ENCODE data around the gene APC.
A peak's percentile ranks its signal among the peaks of the same experiment; 100 is the strongest.
"Not testable (repeated sequence)": the region's sequence is repeated elsewhere in the genome, so short reads cannot be mapped to it uniquely, and the experiment has no call there.

The APC gene

DNA sequence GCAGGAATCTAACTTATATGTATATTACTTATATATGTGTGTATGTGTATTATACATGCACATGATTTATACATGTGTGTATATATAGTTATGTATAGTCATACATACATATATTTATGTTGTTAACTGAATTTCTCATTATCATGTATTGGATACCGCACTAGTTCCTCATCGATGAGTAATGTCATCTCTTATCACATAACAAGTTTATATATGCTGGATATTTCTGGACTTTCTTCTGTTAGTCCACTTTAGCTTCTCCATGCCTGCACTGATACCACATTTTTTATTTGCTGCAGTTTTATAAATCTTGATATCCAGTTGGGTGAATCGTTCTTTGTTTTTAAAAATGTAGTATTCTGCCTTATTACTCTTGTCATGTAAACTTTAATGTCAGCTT lies 50.2 kb downstream of the APC start:
- no peak for DNase-seq

DNA sequence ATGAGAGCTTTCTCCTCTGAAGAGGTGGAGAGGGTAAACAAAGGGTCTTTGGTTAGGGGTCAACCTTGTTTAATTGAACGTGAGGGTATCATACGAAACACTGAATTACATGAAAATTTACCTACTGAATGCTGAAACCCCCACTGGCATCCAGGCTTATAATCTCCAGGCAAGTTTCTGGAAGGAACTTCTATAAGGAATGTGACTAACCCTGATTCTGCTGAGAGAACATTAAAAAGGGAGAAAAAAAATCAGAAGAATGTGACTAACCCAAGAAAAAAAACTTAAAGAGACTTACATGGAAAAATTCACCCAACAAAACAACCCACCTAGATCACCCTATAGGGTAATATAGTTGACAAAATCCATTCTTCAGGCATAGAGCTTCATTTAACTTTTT lies 55.5 kb downstream of the APC start:
- no peak for DNase-seq

DNA sequence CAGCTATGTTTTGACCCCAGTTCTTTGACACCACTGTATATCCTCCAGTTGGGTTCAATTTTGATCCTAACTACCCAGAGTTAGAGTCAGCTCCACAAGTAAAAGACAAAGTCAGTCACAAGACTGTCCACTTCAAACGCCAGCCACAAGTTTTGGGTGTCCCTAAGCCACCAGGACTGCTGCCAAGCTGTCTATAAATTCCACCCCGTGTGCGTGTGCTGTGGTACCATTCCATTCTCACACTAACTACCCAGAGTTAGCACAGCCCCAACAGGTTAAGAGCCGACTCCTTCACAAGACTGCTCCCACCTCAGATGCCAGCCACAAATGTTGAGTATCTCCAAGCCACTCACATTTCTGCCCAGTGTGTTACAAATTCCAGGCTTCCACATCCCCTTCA lies 56.7 kb downstream of the APC start:
- DNase-seq: no peak

DNA sequence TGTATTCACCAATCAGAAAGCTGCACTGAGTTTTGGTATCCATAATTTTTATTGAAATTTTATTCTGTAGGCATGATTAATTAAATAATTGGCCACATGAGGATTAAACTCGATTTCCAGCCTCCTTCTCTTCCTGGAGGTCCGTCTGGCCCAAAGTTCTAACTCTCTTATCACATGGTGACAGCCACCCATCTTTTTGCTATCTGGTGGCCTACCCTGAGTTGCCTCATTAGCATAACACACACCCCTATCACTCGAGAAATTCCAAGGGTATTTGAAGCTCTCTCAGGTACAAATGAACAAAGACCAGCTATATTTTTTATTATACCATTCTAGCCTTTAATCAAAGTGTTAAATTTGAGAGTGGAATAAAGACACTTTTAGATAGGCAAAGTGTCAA lies 57.7 kb downstream of the APC start:
- no peak for DNase-seq

DNA sequence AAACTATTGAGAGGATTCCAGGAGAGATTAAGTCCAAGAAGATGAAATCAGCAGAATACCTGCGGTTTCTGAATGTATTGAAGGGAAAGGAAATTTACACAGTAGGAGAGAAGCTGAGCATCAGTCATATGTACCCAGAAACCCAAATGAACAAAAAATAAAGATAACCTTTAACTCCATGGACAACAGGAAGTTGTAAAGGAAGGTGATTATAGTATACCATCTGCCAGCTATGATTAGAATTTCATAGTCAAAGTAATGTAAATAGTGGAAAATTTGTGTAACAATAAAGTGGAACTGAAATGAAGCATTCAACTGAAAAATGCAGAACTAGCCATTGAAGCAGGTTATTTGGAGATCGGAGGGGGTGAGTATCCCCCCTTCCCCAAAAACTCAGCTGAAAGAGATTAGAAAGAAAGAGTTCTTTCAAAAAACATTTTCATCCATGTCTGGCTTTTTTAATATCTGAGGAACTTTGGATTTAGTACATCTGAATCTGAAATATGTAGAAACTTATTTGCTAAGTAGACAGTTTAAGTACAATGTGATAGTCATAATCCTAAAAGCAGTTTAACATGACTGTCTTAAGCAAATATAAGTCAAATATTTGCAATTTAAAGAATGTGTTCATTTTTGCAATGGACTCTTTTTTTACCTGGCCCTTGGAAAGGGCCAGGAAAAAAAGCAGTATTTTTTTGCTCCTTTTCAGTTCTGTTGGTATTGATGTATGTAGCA lies 58.4 kb downstream of the APC start:
- DNase-seq: no peak

DNA sequence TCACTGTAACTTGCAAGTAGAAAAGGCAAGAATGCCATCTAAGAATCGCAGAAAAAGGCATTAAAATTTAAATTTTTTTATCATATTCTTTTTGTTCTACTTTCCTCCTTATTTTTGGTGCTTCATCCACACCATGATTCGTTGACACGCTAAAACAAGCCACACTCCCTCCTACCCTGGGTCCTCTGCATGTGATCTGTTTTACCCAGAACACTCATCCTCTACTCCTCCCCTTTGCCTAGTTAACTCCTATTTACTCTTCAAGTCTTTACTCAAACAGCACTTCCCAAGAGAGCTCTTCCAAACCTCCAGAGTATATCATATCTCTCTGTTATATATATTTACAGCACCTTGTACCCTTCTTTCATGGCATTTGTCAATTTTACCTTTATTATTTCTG lies 62.0 kb downstream of the APC start:
- DNase-seq: no peak

DNA sequence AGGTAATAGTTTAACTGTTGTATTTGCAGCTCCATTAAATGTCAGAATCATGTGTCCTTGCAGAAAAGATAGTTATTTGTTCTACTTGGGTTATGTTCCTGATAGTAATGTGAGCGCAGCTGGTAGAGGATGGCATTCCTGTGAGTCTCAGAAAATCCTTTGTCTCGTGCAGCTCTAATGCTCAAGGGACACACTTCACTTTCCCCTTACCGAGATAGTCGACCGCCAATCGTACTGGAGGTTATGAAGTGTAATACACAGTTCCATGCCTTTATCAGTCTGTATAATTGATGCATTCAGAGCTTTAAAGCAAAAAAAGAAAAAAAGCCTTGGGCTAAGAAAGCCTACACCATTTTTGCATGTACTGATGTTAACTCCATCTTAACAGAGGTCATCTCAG lies 63.2 kb downstream of the APC start:
- no peak for DNase-seq

DNA sequence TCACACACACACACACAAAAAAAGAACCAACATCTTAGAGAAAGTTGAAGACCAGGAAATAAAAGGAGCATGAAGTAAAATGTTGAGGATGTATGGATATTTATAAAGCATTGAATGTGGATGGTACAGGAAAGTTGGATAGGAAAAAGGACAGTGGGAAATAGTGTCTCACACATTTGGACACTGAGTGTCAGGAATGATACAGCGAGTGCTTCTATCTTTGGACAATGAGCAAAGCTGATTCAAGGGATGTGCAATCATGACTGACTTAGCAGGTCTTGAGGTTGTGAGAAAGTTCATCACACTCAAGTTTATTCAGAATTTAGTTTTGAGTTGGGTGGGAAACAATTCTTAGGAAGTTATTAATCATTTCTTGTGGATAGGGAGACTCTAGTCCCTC lies 73.3 kb downstream of the APC start:
- DNase-seq: no peak

DNA sequence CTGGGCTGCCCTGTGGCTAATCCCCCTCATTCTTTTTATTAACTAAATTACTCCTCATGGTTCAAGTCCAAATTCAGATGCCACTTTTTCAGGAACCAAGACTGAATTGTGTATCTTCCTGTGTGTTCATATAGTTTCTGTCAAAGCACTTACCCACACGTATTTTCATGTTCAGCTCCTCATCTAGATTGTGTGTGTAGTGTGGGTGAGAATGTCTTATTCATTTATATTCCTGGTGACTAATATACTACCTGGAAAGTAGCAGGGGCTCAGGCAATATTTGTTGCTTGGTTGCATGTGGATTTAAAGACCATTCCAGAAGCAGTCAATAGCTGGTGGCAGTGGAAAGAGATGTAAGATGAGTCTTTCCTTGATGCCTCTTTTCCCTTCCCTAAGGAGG lies 74.9 kb downstream of the APC start:
- no peak for DNase-seq

DNA sequence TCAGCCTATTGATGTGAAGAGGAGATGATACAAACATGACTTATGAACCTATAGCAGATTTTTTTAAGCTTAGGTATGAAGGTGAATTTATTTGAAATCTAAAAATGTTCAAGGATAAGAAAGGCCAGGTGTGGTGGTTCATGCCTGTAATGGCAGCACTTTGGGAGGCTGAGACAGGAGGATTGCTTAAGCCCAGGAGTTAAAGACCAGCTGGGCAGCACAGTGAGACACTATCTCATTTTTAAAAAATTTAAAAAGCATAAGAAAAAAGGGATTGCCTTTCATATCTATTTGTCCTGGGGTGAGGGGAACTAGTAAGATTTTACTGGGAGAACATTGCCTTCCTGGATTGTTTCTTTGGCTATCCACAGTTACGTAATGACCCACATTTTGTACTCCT lies 82.6 kb downstream of the APC start:
- no peak for DNase-seq

DNA sequence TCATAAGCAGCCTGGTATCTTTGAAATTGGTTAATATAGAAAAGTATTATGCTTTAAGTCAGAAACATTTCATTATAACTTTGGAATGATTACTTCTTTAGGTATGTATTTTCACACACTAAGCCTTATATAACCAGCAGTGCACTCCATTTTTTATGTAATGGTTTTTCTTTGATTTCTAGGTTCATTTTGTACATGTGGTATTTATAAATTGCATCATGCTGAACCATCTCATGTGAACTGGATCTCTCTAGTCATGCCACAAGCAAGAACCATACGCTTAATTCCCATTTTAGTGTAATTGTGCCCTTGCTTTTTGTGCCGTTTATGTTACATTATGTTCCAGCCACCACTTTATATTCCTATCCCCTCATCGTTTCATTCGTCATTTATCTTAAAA lies 84.8 kb downstream of the APC start:
- DNase-seq: no peak

DNA sequence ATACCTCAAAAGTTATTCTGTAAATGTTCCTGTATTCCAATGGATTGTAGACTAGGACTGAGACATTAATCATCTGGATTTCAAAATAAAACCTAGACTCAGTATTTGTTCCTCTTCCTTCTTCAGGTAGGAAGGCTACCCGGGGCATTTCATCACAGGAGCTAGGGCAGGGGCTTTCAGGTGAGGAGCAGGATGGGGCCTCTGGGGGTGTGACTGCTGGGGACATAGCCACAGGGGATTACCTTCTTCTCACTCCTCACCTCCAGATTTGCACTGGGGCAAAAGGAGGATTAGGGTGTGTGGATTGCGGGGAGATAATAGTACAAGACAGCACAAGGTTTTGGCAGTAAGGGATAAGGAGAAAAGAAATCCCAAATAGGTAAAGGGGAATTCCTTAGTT lies 85.5 kb downstream of the APC start:
- DNase-seq: no peak

DNA sequence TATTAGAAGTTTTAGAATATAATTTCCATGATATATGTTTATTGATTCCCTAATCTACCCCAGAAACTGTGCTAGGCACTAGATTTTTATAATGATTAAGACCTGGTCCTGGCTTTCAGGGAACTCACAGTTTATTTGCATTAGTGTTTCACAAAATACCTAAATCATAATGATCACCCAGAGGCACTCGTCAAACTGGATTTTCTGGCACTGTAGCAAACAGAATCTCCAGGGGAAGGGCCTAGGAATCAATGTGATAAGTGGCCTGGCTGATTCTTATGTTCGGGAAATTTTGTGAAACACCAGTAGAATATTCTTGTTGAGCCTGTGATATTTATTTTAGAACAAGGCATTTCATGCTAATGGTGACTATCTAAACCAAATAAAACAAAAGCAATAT lies 86.0 kb downstream of the APC start:
- DNase-seq: no peak

DNA sequence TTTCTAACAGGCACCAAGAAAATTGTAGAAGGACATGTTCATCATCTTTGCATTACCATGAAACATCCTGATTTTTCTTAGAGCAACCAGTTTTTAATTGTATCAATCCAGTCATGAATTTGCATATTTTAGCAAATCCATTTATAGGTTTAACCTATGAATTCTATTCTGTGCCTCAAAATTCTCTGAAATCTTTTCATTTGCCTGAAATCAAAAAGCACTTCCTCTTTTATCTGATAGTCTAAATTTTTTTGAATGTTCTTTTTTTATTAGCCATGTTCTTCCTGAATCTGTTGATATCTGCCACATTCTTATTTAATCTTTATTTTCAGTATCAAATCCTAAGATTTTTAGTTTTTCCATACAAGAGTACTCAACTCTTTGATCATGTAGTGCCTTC lies 86.5 kb downstream of the APC start:
- no peak for DNase-seq

DNA sequence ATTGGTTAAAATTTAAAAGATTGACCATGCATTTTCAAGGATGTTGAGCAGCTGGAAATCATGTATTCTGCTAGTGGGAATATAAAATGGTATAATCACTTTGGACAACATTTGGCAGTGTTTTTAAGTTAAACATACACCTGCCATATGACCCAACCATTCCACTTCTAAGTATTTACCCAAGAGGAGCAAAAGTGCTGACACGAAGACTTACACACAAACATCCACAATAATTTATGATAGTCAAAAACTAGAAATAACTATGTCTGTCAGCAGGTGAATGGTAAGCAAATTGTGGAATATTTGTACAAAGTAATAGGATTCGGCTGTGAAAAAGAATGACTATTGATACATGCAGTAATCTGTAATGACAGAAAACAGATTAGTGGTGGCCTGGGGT lies 92.7 kb downstream of the APC start:
- DNase-seq: no peak

DNA sequence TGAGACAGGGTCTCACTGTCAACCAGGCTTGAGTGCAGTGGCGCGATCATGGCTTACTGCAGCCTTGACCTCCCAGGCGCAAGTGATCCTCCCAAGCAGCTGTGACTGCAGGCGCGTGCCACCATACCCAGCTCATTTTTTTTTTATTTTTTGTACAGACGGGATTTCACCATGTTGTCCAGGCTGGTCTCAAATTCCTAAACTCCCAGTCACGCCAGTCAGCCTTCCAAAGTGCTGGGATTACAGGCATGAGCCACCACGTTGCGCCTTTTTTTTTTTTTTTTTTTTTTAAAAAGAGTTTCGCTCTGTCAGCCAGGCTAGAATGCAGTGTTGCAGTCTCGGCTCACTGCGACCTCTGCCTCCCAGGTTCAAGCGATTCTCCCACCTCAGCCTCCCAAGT lies 96.3 kb downstream of the APC start:
- DNase-seq: no peak

DNA sequence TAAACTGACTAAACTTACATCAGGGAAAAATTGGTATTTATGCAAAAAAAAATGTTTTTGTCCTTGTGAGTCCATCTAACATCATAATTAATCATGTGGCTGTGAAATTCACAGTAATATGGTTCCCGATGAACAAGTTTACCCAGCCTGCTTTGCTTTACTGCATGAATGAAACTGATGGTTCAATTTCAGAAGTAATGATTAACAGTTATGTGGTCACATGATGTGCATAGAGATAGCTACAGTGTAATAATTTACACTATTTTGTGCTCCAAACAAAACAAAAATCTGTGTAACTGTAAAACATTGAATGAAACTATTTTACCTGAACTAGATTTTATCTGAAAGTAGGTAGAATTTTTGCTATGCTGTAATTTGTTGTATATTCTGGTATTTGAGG lies 106.8 kb downstream of the APC start:
- DNase-seq: no peak

DNA sequence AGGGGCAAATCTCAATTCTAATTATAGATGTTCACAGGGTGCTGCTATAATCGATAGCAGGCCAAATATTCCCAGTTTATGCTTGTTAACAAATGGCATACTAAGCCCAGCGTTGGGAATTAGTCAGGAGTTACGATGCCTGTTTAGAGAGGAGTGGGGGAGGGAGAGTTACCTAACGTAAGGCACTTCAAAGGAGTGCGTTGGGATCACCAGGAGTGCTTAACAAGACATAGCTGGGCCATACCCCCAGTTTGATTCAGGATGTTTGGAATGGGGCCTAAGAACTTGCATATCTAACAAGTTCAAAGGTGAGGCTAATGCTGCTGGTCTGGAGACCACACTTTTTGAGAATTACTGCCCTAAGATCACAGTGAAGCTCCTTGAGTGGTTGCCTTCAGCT lies 108.9 kb downstream of the APC start:
- DNase-seq: no peak

DNA sequence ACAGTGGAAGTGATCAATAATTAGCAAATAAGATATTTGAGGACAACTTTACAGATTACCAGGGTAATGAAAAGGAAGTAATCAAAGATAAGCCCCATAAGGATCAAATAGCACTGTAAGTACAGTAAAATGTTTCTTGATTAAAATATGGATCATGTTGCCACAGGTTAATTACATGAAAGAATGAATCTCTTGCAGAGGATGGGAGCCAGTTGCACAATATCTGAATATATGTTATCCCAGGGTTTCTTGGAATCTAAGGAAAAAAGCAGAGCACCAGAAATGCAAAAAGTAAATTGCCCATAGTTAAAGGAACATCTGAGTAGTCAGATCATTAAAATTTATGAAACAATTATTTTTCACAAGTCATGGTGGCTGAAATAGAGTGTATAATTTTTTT lies 109.6 kb downstream of the APC start:
- DNase-seq: no peak

DNA sequence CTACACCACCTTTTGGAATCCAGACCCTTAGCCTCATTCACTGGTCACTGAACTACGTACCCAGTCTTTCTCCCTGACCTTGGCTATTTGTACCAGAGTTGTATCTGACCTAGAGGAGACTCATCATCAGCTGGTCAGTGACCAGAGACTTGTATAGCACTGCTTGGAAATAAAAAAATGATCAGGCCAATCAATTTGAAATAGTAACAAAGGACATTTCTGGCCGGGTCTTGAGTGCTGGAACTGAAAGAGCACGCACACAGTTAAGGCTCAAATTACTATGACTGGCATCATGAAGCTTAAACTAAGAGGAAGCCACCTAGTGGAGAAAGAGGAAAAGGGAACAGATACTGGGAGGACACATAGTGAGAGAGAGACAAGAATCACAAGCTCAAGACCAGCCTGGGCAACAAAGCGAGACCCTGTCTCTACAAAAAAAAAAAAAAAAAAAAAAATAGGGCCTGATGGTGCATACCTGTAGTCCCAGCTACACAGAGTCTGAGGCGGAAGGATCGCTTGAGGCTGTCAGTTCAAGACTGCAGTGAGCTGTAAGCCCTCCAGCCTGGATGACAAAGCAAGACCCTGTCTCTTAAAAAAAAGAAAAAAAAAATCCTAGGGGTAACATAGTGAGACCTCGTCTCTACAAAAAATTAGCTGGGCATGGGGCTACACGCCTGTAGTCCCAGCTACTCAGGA lies 110.6 kb downstream of the APC start:
- peak; percentile 20 for DNase-seq

DNA sequence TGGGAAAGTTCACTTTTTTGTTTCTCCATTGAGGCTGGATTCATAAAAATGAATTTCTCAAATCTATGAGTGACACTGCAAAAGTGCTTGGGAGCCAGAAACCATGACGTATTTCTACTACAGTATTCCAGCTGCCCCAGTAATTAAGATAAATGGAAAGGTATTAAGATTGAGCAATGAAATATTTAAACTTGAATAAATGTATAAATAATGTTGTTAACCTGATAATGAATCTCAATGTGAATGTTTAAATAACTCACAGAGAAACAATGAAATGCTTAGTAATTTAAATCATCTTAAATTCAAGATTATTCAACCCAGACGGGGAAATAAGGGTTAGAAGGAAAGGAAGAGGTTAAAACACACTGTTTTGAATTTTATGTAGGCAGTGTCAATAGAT lies 112.2 kb downstream of the APC start:
- DNase-seq: no peak

DNA sequence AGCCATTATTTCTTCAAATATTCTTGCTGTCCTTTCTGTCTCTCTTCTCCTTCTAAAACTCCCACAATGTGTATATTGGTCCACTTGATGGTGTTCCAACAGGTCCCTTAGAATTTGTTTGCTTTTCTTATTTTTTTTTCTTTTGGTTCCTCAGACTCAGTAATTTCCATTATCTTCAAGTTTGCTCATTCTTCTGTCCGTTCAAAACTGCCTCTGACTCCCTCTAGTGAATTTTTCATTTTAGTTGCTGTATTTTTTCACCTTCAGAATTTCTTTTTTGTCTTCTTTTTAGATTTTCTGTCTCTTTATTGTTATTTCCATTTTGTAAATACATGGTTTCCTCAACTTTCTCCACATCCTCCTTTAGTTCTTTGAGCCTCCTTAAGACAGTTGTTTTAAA lies 117.0 kb downstream of the APC start:
- no peak for DNase-seq

DNA sequence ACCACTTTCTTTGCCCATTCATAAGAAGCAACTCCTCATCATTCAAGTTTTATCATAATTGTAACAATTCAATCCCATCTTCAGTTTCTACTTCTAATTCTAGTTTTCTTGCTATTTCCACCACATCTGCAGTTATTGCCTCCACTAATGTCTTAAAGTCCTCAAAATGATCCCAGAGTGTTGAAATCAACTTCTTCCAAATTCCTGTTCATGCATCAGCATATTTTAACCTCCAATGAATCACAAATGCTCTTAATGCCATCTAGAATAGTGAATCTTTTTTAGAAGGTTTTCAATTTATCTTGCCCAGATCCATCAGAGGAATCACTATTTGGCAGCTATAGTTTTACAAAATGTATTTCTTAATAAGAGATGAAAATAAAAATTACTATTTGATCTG lies 120.2 kb downstream of the APC start:
- no peak for DNase-seq

DNA sequence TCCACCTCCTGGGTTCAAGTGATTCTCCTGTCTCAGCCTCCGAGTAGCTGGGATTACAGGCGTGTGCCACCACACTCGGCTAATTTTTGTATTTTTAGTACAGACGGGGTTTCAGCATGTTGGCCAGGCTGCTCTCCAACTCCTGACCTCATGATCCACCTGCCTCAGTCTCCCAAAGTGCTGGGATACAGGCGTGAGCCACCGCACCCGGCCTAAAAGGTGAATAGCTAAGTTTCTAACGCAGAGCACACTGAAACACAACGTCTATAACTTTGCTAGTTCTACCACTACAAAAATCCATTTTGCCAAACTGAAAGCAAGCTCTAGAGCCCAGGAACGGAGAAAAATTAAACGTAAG lies 122.9 kb downstream of the APC start:
- DNase-seq: not testable (repeated sequence)

DNA sequence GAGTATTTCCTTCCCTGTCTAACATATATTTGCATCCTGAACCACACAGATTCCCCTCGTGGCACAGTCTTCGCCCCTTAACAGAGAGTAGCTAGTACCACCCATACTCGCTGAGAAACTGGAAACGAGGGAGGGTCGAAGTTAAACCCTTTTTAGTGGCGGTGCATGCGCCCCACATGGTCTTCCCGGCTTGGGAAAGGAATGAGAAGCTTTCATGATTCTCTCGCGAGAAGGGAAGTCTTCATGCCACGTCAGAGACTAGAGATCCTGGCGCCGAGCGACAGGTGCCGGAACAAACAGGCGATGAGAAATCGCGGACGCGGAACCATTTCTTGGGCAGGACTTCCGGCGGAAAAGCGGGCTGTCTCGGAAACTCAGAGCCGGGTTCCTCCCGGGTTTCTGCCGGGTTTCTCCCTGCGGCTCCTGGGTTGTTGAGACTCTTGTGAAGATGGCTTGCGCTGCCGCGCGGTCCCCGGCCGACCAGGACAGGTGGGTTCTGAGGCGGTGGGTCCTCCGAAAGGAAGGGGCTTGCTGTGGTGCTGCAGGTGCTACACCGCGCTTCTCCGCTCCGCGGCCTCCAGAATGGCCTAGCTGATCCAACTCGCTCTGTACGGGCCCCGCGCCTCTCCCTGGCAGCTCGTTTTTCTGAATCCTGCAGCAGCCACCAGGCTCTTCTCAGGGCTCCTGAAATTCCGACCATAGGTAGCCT lies 123.4 kb downstream of the APC start, which contains the start of gene SRP19:
SRP19 (plus strand) TSS at position 359 of the 709 bp plus-strand sequence; CDS start at position 449, 90 bp downstream.
- peak; percentile 75 for DNase-seq

Data from NCI-H1105 (cell line).